ENCODE data around the gene FTO.

- TF ChIP-seq POLR2A (IDR thresholded peaks at IDR 0.05) (no peak), CTCF (IDR thresholded peaks at IDR 0.05) (no peak), POLR2AphosphoS5 (IDR thresholded peaks at IDR 0.05) (no peak)
Measured at GRCh38 chr16:53752560-53752959, 48.6 kb downstream of the FTO start.
